T-cell (primary cell): ENCODE data around the gene VILL. TPM values are rescaled to one million over a fixed set of nuclear protein-coding genes. Genes with fewer than 3 reads are reported as not detected.
A peak's percentile ranks its signal among the peaks of the same experiment; 100 is the strongest.

Experiments used
- ATAC-seq, 4 experiments: fragments of 200-7000 bp in 3 of 4; fragments of 150-1000 bp in 1 of 4; cut with Tn5 transposase; replicated peaks in 1 of 4; 1 replicate in 3 of 4; 2 replicates in 1 of 4; pipeline ENCODE4 v1.10.0; 2021; ENCODE audit warnings: moderate library complexity in 3 of 4, mild to moderate bottlenecking in 2 of 4, moderate number of reproducible peaks in 1 of 4
- CTCF ChIA-PET, 2 donors: fragments of 300-600 bp; sonication (Branson Sonifier 250); formaldehyde crosslinking; loops; one replicate each; lab custom pipeline; 2022; ENCODE audit warnings: antibody characterized with exemption in 2 of 2; lab: Charles Lee
- POLR2A ChIA-PET, 2 donors: fragments of 300-600 bp; sonication (Branson Sonifier 250); formaldehyde crosslinking; loops; one replicate each; lab custom pipeline; 2022; ENCODE audit warnings: antibody characterized with exemption in 2 of 2; lab: Charles Lee
- DNase-seq, 35 experiments: peaks; one replicate each; pipeline versions ENCODE4 v3.0.0 to v3.0.0-alpha.2; 2013 to 2023
- H3K27ac ChIP-seq: one replicate; pipeline ENCODE4 v1.5.1; 2013; ENCODE audit warnings: low read length
- H3K27me3 ChIP-seq, 2 experiments: replicated peaks in 1 of 2; 1 replicate in 1 of 2; 2 replicates in 1 of 2; pipeline versions ENCODE4 v1.6.1 to v1.7.0; 2013; ENCODE audit warnings: low read length in 1 of 2, mixed read lengths in 1 of 2; ENCODE audit not compliant: control insufficient read depth in 2 of 2, insufficient read depth in 2 of 2; ENCODE audit errors: extremely low read depth in 1 of 2
- H3K36me3 ChIP-seq, 2 donors: 1 replicate in 1 of 2; 2 replicates in 1 of 2; pipeline versions ENCODE4 v1.6.1 to v1.7.0; 2013; ENCODE audit warnings: low read length in 1 of 2; ENCODE audit not compliant: control insufficient read depth in 2 of 2, insufficient read depth in 1 of 2; ENCODE audit errors: extremely low read depth in 1 of 2
- H3K4me1 ChIP-seq, 2 experiments: 1 replicate in 1 of 2; 2 replicates in 1 of 2; pipeline versions ENCODE4 v1.6.1 to v1.7.0; 2013; ENCODE audit warnings: low read length in 2 of 2, mixed read lengths in 1 of 2; ENCODE audit not compliant: insufficient read depth in 2 of 2, control insufficient read depth in 1 of 2; ENCODE audit errors: extremely low read depth in 1 of 2
- H3K4me3 ChIP-seq, 2 donors: 1 replicate in 1 of 2; 2 replicates in 1 of 2; pipeline versions ENCODE4 v1.5.1 to v1.7.0; 2013; ENCODE audit warnings: mild to moderate bottlenecking in 2 of 2, low read length in 1 of 2, moderate library complexity in 1 of 2; ENCODE audit not compliant: control insufficient read depth in 1 of 2; ENCODE audit errors: extremely low read depth in 1 of 2
- H3K9me3 ChIP-seq: 2 replicates; pipeline ENCODE4 v1.7.0; 2013
- H3K27ac Mint-ChIP-seq, 2 donors: one replicate each; pipeline ENCODE4 v1.8.0; 2020 to 2021; ENCODE audit warnings: mild to moderate bottlenecking in 2 of 2, mixed read lengths in 2 of 2
- H3K27me3 Mint-ChIP-seq, 2 donors: one replicate each; pipeline ENCODE4 v1.8.0; 2021 to 2022; ENCODE audit warnings: mixed read lengths in 2 of 2
- H3K36me3 Mint-ChIP-seq: one replicate; pipeline ENCODE4 v1.8.0; 2021; ENCODE audit warnings: mixed read lengths
- H3K4me1 Mint-ChIP-seq, 3 donors: one replicate each; pipeline ENCODE4 v1.8.0; 2020 to 2022; ENCODE audit warnings: mixed read lengths in 3 of 3, mild to moderate bottlenecking in 1 of 3
- H3K4me3 Mint-ChIP-seq, 3 donors: one replicate each; pipeline ENCODE4 v1.8.0; 2020 to 2022; ENCODE audit warnings: mild to moderate bottlenecking in 3 of 3, mixed read lengths in 3 of 3, moderate library complexity in 3 of 3
- H3K9me3 Mint-ChIP-seq, 3 donors: one replicate each; pipeline ENCODE4 v1.8.0; 2020 to 2022; ENCODE audit warnings: mixed read lengths in 3 of 3
- WGBS: methylation state at CpG from one replicate; pipeline ENCODE4 v1.1.5; 2013; ENCODE audit warnings: missing lambda C conversion rate; ENCODE audit not compliant: insufficient coverage; 5-methylcytosine and 5-hydroxymethylcytosine counted together
- total RNA-seq, 35 experiments: library from RNA in 6 of 35; stranded (reverse) in 6 of 35; fragments of 120-200 nt in 1 of 35; gene quantifications; one replicate each; pipeline versions ENCODE4 v1.2.1 to v1.2.4 and lab custom pipeline; 2013 to 2026

The VILL gene
- total RNA-seq, 5 donors from 2014 or later (not counting 1 experiment from before 2014, with no cell fraction given), result 26.6 to 44.6 (median 42.1) TPM

- ChIA-PET CTCF (interaction anchor here in 1 of 2 donors (1.0 to 3.1 kb wide), 4 partner anchors 11 to 64 kb away, joined by 3 to 20 read pairs (median 9); no protein-coding TSS in a partner anchor), POLR2A (interaction anchor here in 1 of 2 donors (0.7 to 1.4 kb wide), 5 partner anchors 9 to 126 kb away, joined by 3 to 8 read pairs (median 4); partner anchors contain the start of genes ACAA1, OXSR1 and PLCD1)
- peak in 18 of 35 experiments; percentile 22 to 64 (median 32) for DNase-seq
- Histone ChIP-seq H3K36me3 (no peaks in the 10 kb centered on the region), H3K27me3 (no peaks in the 10 kb centered on the region), H3K4me3 (peak overlapping the region; percentile 18 to 66), H3K27ac (peak overlapping the region; percentile 97), H3K4me1 (peaks cover 8 to 38% of the 10 kb centered on the region in 2 experiments), H3K9me3 (no peaks in the 10 kb centered on the region)
- WGBS, result 4% methylated on average over 3 of the region's 5 CpGs
- peaks cover 30 to 43% (median 34%) of the 10 kb centered on the region in 3 donors for H3K4me1 Mint-ChIP-seq
- H3K27ac Mint-ChIP-seq, result peak overlapping the region; percentile 91 to 97
- peaks cover 0 to 7% (median 0%) of the 10 kb centered on the region in 3 donors for H3K9me3 Mint-ChIP-seq
- peaks cover 4% of the 10 kb centered on the region for H3K36me3 Mint-ChIP-seq
- ATAC-seq, result peak; percentile 43 to 55 (median 52)
- peak overlapping the region; percentile 82 to 91 (median 84) for H3K4me3 Mint-ChIP-seq
- H3K27me3 Mint-ChIP-seq, result peaks cover 0 to 1% of the 10 kb centered on the region in 2 donors
Observed at GRCh38 chr3:38038447-38038911, 47.9 kb downstream of the VILL start.

- peak within 1 kb of the TSS; percentile 82 to 91 (median 84) for H3K4me3 Mint-ChIP-seq
- ChIA-PET CTCF (interaction anchor here (0.6 to 3.1 kb wide), 12 partner anchors 10 to 1319 kb away, joined by 3 to 20 read pairs (median 4); partner anchors contain the start of genes ACAA1 (in 1 of the 2), OXSR1 (in 1 of the 2) and PLCD1 (in 1 of the 2)), POLR2A (interaction anchor here (0.6 to 1.4 kb wide), 6 partner anchors 10 to 125 kb away, joined by 3 to 8 read pairs (median 4); partner anchors contain the start of genes ACAA1 (in 1 of the 2), OXSR1 (in 1 of the 2) and PLCD1 (in 1 of the 2))
- DNase-seq, result peak; percentile 56 to 92 (median 81)
- peaks cover 8 to 38% of the 10 kb centered on the region in 2 experiments for H3K4me1 ChIP-seq
- no peaks in the 10 kb centered on the region for H3K27me3 ChIP-seq
- under 1% methylated on average over 61 of the region's 67 CpGs for WGBS
- H3K9me3 ChIP-seq, result no peaks in the 10 kb centered on the region
- peak within 1 kb of the TSS; percentile 91 to 97 for H3K27ac Mint-ChIP-seq
- peak within 1 kb of the TSS; percentile 66 to 68 for H3K4me3 ChIP-seq
- peak; percentile 72 to 78 (median 76) for ATAC-seq
- H3K4me1 Mint-ChIP-seq, result peaks cover 30 to 42% (median 34%) of the 10 kb centered on the region in 3 donors
- no peaks in the 10 kb centered on the region for H3K36me3 ChIP-seq
- peak within 1 kb of the TSS; percentile 97 for H3K27ac ChIP-seq
- peaks cover 0 to 7% (median 0%) of the 10 kb centered on the region in 3 donors for H3K9me3 Mint-ChIP-seq
- H3K36me3 Mint-ChIP-seq, result peaks cover 4% of the 10 kb centered on the region
- no peaks in the 10 kb centered on the region for H3K27me3 Mint-ChIP-seq
Observed at GRCh38 chr3:38039101-38039898, 48.7 kb downstream of the VILL start, which contains the start of gene DLEC1. Gene DLEC1 (plus strand): TSS chr3:38039208. CDS start chr3:38039226, 18 bp downstream.

GRCh38 chr3:38039899-38040261, 49.3 kb downstream of the VILL start:
- Histone ChIP-seq H3K9me3 (no peaks in the 10 kb centered on the region), H3K4me1 (peaks cover 8 to 38% of the 10 kb centered on the region in 2 experiments), H3K36me3 (no peaks in the 10 kb centered on the region), H3K27ac (peak overlapping the region; percentile 97), H3K4me3 (peak overlapping the region; percentile 66 to 68), H3K27me3 (no peaks in the 10 kb centered on the region)
- Mint-ChIP-seq H3K27ac (peak overlapping the region; percentile 91 to 97), H3K36me3 (peaks cover 4% of the 10 kb centered on the region), H3K9me3 (peaks cover 0 to 7% (median 0%) of the 10 kb centered on the region in 3 donors), H3K4me3 (peak overlapping the region; percentile 82 to 91 (median 84)), H3K4me1 (peaks cover 30 to 42% (median 34%) of the 10 kb centered on the region in 3 donors), H3K27me3 (no peaks in the 10 kb centered on the region)
- DNase-seq (peak in 32 of 35 experiments; percentile 15 to 71 (median 38)), ATAC-seq (peak; percentile 48 to 60 (median 56))
- POLR2A ChIA-PET, result interaction anchor here in 1 of 2 donors (1.4 kb wide), 1 partner anchor 10 kb away, joined by 8 read pairs; the partner anchor contains the start of gene PLCD1
- 11% methylated on average over 8 of the region's 11 CpGs for WGBS
- CTCF ChIA-PET, result interaction anchor here (0.6 to 3.1 kb wide), 8 partner anchors 11 to 1319 kb away, joined by 3 to 20 read pairs (median 4); partner anchors contain the start of genes ACAA1 (in 1 of the 2) and PLCD1 (in 1 of the 2)

GRCh38 chr3:38040401-38040800, 49.8 kb downstream of the VILL start:
- 98% methylated on average over 4 of the region's 5 CpGs for WGBS
- CTCF ChIA-PET, result interaction anchor here (0.6 to 3.1 kb wide), 5 partner anchors 18 to 1164 kb away, joined by 3 to 20 read pairs (median 5); no protein-coding TSS in a partner anchor
- Mint-ChIP-seq H3K4me3 (peak overlapping the region; percentile 82 to 91 (median 84)), H3K36me3 (peaks cover 4% of the 10 kb centered on the region), H3K27me3 (no peaks in the 10 kb centered on the region), H3K27ac (peak overlapping the region; percentile 91 to 97), H3K9me3 (peaks cover 0 to 7% (median 0%) of the 10 kb centered on the region in 3 donors), H3K4me1 (peaks cover 30 to 42% (median 34%) of the 10 kb centered on the region in 3 donors)
- no peaks in the 10 kb centered on the region for H3K27me3 ChIP-seq
- POLR2A ChIA-PET, result no interaction called here
- H3K27ac ChIP-seq, result peak overlapping the region; percentile 97
- DNase-seq (no peak), ATAC-seq (no peak)
- peak overlapping the region; percentile 66 to 68 for H3K4me3 ChIP-seq
- H3K4me1 ChIP-seq, result peaks cover 8 to 38% of the 10 kb centered on the region in 2 experiments
- no peaks in the 10 kb centered on the region for H3K36me3 ChIP-seq
- H3K9me3 ChIP-seq, result no peaks in the 10 kb centered on the region

GRCh38 chr3:38043486-38043885, 52.9 kb downstream of the VILL start:
- no peak for DNase-seq
- Histone ChIP-seq H3K4me3 (no peak overlapping the region), H3K4me1 (peaks cover 5 to 21% of the 10 kb centered on the region in 2 experiments), H3K27me3 (no peaks in the 10 kb centered on the region), H3K36me3 (no peaks in the 10 kb centered on the region), H3K9me3 (no peaks in the 10 kb centered on the region), H3K27ac (no peak overlapping the region)
- ATAC-seq, result no peak
- ChIA-PET POLR2A (no interaction called here), CTCF (no interaction called here)
- 100% methylated on average over 1 of the region's 4 CpGs for WGBS
- H3K9me3 Mint-ChIP-seq, result peaks cover 0 to 3% (median 0%) of the 10 kb centered on the region in 3 donors
- H3K36me3 Mint-ChIP-seq, result peaks cover 25% of the 10 kb centered on the region
- H3K4me1 Mint-ChIP-seq, result peaks cover 19 to 21% (median 20%) of the 10 kb centered on the region in 3 donors
- no peak overlapping the region for H3K4me3 Mint-ChIP-seq
- H3K27me3 Mint-ChIP-seq, result no peaks in the 10 kb centered on the region
- no peak overlapping the region for H3K27ac Mint-ChIP-seq
